ENCODE results near the gene GRPR.

The GRPR gene

GRCh38 chrX:16186380-16187007 lies 63.1 kb downstream of the GRPR start:
- no peak for DNase-seq

- no peak for DNase-seq
Observed at GRCh38 chrX:16187024-16187760, 63.8 kb downstream of the GRPR start.

- DNase-seq: no peak
Observed at GRCh38 chrX:16188687-16189086, 65.3 kb downstream of the GRPR start.

- no peak for DNase-seq
Observed at GRCh38 chrX:16191605-16192004, 68.2 kb downstream of the GRPR start.

- DNase-seq: no peak
Observed at GRCh38 chrX:16196829-16197228, 73.5 kb downstream of the GRPR start.

GRCh38 chrX:16199343-16199742 lies 76.0 kb downstream of the GRPR start:
- DNase-seq: no peak

- no peak for DNase-seq
Observed at GRCh38 chrX:16202943-16203342, 79.6 kb downstream of the GRPR start.

All from NCI-H524 treated with DMSO at 0.1 percent for 48 hours (cell line).